H1 (cell line): ENCODE measurements around the gene SLC5A9. TPM values are rescaled to one million over a fixed set of nuclear protein-coding genes. Genes with fewer than 3 reads are reported as not detected.

Experiments used
- CHD2 ChIP-seq: IDR thresholded peaks from 2 replicates; pipeline ENCODE4 v1.6.1; 2012; ENCODE audit warnings: low read length, improper control_type of control experiment
- EGR1 ChIP-seq: IDR thresholded peaks from 2 replicates; pipeline ENCODE4 v1.6.1; 2011; ENCODE audit warnings: low read depth, low read length, borderline replicate concordance
- RXRA ChIP-seq: IDR thresholded peaks from 2 replicates; pipeline ENCODE4 v1.6.1; 2011; ENCODE audit warnings: low read depth, mild to moderate bottlenecking, low read length, moderate library complexity; ENCODE audit not compliant: insufficient read depth
- SP4 ChIP-seq: IDR thresholded peaks from 2 replicates; pipeline ENCODE4 v1.6.1; 2012; ENCODE audit warnings: low read length, inconsistent platforms
- TAF1 ChIP-seq: IDR thresholded peaks from 2 replicates; pipeline ENCODE4 v1.6.1; 2011; ENCODE audit warnings: mild to moderate bottlenecking, low read depth, low read length
- TAF7 ChIP-seq: optimal IDR thresholded peaks from 2 replicates; pipeline ENCODE3; 2011; ENCODE audit warnings: low read depth, mild to moderate bottlenecking, inconsistent platforms, low read length, moderate library complexity, borderline replicate concordance
- polyA plus RNA-seq, 7 experiments: library from polyadenylated mRNA; depleted of rRNA in 3 of 7; stranded (reverse) in 5 of 7; unstranded in 2 of 7; fragments of >200 nt in 5 of 7; fragments of 200-250 nt in 2 of 7; gene quantifications; 1 replicate in 5 of 7; 2 replicates in 1 of 7; 4 replicates in 1 of 7; pipeline versions ENCODE4 v1.2.1 to v1.2.3, GENCODE V29; 2011 to 2013; ENCODE audit warnings: missing spikeins in 2 of 7, mixed read lengths in 2 of 7
- total RNA-seq: library from RNA; stranded (reverse); fragmentation: NEBNext Ultra II Directional; extraction: Animal tissue kit (Norgen Biotek cat#: 25700); gene quantifications from 2 replicates; pipeline ENCODE4 v1.2.1, GENCODE V29; 2021
- TF ChIP-seq, protein P1 (sequence below): fragments of 300-600 bp; sonication (generic); IDR thresholded peaks from 2 replicates; pipeline ENCODE4 v1.7.1; 2012; ENCODE audit warnings: low read length, moderate library complexity, mild to moderate bottlenecking, inconsistent platforms; ENCODE audit not compliant: insufficient replicate concordance

The SLC5A9 gene
- total and polyA plus RNA-seq, 2 of the 8 experiments (the other 6 are each of a cell fraction or from before 2014, with no cell fraction given), result 0.03 TPM; not detected in 1

DNA sequence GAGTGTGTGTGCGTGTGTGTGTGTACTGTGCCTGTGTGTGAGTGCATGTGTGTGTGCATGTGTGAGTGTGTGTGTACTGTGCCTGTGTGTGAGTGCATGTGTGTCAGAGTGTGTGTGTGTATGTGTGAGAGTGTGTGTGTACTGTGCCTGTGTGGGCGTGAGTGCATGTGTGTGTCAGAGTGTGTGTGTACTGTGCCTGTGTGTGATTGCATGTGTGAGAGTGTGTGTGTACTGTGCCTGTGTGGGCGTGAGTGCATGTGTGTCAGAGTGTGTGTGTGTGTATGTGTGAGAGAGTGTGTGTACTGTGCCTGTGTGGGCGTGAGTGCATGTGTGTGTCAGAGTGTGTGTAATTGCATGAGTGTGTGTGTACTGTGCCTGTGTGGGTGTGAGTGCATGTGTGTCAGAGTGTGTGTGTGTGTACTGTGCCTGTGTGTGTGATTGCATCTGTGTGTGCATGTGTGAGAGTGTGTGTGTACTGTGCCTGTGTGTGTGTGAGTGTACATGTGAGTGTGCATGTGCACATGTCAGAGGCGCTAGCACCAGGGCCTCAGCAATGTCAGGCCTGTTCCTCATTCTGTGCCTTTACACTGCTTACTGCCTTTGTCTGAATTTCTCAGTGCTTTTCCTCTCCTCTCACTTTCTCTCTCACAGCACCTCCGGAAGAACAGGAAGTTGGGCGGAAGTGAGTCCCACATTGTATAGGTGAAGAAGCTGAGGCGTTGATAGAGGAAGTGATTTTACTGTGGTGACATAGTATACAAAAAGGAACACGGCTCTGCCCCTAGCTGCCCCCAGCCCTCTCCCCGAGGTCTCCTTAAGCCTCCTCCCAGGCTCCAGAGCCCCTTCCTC is 4.9 kb downstream of the SLC5A9 start (continued):
- TF ChIP-seq, protein P1, sequence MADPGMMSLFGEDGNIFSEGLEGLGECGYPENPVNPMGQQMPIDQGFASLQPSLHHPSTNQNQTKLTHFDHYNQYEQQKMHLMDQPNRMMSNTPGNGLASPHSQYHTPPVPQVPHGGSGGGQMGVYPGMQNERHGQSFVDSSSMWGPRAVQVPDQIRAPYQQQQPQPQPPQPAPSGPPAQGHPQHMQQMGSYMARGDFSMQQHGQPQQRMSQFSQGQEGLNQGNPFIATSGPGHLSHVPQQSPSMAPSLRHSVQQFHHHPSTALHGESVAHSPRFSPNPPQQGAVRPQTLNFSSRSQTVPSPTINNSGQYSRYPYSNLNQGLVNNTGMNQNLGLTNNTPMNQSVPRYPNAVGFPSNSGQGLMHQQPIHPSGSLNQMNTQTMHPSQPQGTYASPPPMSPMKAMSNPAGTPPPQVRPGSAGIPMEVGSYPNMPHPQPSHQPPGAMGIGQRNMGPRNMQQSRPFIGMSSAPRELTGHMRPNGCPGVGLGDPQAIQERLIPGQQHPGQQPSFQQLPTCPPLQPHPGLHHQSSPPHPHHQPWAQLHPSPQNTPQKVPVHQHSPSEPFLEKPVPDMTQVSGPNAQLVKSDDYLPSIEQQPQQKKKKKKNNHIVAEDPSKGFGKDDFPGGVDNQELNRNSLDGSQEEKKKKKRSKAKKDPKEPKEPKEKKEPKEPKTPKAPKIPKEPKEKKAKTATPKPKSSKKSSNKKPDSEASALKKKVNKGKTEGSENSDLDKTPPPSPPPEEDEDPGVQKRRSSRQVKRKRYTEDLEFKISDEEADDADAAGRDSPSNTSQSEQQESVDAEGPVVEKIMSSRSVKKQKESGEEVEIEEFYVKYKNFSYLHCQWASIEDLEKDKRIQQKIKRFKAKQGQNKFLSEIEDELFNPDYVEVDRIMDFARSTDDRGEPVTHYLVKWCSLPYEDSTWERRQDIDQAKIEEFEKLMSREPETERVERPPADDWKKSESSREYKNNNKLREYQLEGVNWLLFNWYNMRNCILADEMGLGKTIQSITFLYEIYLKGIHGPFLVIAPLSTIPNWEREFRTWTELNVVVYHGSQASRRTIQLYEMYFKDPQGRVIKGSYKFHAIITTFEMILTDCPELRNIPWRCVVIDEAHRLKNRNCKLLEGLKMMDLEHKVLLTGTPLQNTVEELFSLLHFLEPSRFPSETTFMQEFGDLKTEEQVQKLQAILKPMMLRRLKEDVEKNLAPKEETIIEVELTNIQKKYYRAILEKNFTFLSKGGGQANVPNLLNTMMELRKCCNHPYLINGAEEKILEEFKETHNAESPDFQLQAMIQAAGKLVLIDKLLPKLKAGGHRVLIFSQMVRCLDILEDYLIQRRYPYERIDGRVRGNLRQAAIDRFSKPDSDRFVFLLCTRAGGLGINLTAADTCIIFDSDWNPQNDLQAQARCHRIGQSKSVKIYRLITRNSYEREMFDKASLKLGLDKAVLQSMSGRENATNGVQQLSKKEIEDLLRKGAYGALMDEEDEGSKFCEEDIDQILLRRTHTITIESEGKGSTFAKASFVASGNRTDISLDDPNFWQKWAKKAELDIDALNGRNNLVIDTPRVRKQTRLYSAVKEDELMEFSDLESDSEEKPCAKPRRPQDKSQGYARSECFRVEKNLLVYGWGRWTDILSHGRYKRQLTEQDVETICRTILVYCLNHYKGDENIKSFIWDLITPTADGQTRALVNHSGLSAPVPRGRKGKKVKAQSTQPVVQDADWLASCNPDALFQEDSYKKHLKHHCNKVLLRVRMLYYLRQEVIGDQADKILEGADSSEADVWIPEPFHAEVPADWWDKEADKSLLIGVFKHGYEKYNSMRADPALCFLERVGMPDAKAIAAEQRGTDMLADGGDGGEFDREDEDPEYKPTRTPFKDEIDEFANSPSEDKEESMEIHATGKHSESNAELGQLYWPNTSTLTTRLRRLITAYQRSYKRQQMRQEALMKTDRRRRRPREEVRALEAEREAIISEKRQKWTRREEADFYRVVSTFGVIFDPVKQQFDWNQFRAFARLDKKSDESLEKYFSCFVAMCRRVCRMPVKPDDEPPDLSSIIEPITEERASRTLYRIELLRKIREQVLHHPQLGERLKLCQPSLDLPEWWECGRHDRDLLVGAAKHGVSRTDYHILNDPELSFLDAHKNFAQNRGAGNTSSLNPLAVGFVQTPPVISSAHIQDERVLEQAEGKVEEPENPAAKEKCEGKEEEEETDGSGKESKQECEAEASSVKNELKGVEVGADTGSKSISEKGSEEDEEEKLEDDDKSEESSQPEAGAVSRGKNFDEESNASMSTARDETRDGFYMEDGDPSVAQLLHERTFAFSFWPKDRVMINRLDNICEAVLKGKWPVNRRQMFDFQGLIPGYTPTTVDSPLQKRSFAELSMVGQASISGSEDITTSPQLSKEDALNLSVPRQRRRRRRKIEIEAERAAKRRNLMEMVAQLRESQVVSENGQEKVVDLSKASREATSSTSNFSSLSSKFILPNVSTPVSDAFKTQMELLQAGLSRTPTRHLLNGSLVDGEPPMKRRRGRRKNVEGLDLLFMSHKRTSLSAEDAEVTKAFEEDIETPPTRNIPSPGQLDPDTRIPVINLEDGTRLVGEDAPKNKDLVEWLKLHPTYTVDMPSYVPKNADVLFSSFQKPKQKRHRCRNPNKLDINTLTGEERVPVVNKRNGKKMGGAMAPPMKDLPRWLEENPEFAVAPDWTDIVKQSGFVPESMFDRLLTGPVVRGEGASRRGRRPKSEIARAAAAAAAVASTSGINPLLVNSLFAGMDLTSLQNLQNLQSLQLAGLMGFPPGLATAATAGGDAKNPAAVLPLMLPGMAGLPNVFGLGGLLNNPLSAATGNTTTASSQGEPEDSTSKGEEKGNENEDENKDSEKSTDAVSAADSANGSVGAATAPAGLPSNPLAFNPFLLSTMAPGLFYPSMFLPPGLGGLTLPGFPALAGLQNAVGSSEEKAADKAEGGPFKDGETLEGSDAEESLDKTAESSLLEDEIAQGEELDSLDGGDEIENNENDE, result no peak
- TF ChIP-seq RXRA (no peak), TAF7 (no peak), EGR1 (no peak), TAF1 (no peak), SP4 (no peak), CHD2 (no peak)
